Activated CD8-positive, alpha-beta memory T cell treated with anti-CD3 and anti-CD28 coated beads, Interleukin-2, amount 50 U/mL, for 1 hour (primary cell): ENCODE data around the gene RNASEH1.
"Not testable (repeated sequence)": the region's sequence is repeated elsewhere in the genome, so short reads cannot be mapped to it uniquely, and the experiment has no call there.

Experiments
- DNase-seq: peaks from one replicate; pipeline ENCODE4 v3.0.0-alpha.2; 2020; ENCODE audit errors: extremely low read depth

Gene RNASEH1

DNA sequence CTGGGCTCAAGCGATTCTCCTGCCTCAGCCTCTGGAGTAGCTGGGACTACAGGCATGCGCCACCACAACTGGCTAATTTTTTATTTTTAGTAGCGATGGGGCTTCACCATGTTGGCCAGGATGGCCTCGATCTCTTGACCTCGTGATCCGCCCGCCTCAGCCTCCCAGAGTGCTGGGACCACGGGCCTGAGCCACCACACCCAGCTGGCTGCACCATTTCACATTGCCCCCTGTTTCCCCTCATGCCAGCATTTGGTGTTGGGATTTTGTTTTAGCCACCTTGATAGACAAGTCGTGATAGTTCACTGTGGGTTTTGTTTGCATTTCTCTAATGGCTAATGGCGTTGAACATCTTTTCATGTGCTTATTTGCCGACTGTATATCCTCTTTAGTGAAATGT, 31.0 kb upstream of the RNASEH1 start:
- DNase-seq = no peak

DNA sequence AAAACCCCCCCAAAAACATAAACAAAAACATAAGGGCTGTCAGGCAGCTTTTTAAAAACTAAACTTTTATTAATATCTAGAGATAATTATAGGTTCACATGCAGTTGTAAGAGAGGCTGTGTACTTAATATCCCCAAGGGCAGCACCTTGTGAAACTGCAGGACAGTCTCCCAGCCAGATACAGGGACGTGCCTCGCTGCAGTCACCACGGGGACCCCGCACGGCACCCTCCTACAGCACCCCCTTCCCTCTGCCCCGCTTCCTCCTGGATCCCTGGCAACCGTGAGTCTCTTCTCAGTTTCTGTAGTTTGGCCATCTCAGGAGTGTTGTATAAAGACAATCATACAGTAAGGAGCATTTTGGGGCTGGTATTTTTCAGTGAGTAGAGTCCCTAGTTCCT, 30.0 kb upstream of the RNASEH1 start:
- no peak for DNase-seq

DNA sequence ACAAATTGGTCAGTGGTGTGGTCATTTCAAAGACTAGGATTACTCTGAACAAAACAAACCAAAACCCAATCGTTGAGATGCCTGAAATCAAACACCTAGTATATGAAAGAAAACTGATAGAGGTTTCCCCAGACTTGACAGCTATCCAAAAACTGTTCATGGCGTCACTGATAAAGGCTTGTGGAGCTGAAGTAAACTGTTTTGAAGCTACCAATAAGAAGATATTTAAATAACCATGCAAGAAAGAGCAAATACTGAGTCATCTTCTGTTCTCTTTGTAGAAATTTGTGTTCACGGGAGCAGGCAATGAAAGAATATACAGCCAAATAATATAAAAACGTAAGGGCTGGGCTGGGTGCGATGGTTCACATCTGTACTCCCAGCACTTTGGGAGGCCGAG, 29.3 kb upstream of the RNASEH1 start:
- DNase-seq = no peak

- no peak for DNase-seq
Observed at GRCh38 chr2:3587021-3587420, 28.9 kb upstream of the RNASEH1 start.

DNA sequence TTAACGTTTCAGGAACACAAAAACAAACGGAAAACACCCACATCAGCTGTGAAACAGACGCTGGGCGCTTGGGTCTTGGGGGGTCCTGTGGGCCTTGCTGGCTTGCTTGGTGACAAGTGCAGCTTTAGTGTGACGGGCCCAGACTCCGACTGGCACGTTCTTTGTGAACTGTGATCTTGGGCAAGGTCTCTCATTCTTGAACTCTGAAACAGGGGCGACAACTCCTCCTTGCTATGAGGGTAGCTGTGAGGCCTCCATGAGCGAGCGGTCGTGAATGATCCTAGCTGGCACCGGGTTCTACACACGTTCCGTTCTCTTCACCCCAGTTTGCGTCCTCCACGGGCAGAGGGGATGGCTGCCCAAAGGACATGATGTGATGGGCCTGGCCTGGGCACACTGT, 28.1 kb upstream of the RNASEH1 start:
- DNase-seq = no peak

DNA sequence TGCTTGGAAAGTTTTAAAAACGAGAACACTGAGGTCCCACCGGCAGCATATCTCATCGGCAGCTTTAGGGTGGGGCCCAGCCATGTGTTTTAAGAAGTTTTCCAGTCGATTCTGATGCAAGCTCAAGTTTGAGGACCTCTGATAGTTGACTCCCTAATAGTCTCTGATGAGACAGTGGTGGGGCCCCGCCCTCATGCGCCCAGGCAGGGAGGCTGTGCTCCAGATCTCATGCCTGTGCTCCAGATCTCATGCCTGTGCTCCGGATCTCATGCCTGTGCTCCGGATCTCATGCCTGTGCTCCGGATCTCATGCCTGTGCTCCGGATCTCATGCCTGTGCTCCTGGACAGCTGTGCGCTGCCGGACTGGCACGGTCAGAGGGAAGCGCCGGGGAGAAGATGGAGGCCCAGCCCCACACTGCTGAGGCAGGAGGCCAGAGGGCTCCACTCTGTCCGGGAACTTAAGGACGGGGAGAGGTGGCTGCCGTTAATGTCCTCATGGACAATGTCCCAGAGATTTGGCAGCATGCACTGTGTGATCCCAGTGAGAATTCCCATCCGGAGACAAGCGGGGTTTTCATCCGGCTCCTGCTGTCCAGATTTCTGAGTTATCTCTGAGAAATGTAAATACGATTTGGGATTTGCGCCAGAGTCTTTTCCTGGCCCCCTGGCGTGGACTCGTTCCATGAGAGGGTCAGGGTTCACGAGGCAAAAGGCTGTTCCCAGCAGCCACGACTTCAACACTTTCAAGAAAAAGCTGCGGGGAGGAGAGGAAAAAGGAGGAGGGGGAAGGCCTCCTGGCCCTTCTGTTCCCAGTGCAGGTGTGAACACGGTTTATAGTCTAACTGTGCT, 27.4 kb upstream of the RNASEH1 start:
- DNase-seq = no peak

GRCh38 chr2:3584608-3585260, 26.6 kb upstream of the RNASEH1 start:
- no peak for DNase-seq

- DNase-seq = no peak
Observed at GRCh38 chr2:3584076-3584475, 25.9 kb upstream of the RNASEH1 start.

GRCh38 chr2:3581367-3582262, 23.5 kb upstream of the RNASEH1 start:
- no peak for DNase-seq

- DNase-seq = no peak
Observed at GRCh38 chr2:3580449-3580848, 22.3 kb upstream of the RNASEH1 start.

GRCh38 chr2:3578987-3579386, 20.9 kb upstream of the RNASEH1 start:
- DNase-seq = no peak

- DNase-seq = not testable (repeated sequence)
Observed at GRCh38 chr2:3576263-3576630, 18.1 kb upstream of the RNASEH1 start.

GRCh38 chr2:3575534-3576262, 17.6 kb upstream of the RNASEH1 start:
- DNase-seq = no peak

GRCh38 chr2:3574155-3574554, 16.0 kb upstream of the RNASEH1 start:
- DNase-seq = no peak

DNA sequence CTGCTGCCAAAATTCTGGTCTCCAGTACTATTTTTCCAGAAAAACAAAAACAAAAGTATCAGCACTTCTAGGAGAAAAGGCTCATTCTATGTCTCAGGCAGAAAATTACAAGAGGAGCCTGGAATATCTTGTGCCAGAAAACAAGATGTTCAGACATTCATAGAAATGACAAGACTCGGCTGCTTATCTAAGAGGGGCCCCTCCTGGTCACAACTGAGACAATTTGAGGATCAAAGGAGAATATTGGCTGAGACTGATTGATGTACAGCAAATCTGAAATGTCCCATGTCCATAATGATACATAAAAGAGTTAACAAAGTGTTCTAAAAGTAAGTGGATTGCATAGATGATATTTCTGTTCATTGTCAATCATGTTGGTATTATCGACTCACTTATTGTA, 14.5 kb upstream of the RNASEH1 start:
- no peak for DNase-seq

DNA sequence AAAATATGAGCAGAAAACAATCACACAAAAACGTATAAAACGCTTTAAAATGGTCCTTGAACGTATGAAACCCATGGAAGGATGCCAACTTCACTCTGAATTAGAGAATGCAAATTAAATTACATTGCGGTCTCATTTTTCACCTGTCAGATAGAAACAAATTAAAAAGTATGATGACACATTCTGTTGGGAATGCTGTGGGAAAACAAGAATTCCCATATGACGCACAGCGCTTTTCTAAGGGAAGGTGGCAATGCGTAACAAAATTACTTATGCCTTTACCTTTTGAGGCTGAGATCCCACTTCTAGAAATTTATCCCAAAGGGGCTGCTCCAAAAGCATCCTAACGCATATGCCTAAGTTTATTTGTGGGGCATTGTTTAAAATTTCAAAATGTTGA, 13.2 kb upstream of the RNASEH1 start:
- no peak for DNase-seq

DNA sequence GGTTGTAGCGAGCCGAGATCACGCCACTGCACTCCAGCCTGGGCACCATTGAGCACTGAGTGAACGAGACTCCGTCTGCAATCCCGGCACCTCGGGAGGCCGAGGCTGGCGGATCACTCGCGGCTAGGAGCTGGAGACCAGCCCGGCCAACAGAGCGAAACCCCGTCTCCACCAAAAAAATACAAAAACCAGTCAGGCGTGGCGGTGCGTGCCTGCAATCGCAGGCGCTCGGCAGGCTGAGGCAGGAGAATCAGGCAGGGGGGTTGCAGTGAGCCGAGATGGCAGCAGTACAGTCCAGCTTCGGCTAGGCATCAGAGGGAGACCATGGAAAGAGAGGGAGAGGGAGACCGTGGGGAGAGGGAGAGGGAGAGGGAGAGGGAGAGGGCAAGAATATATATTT, 11.5 kb upstream of the RNASEH1 start:
- DNase-seq = not testable (repeated sequence)

GRCh38 chr2:3566806-3567205, 8.7 kb upstream of the RNASEH1 start:
- no peak for DNase-seq

GRCh38 chr2:3565117-3565516, 7.0 kb upstream of the RNASEH1 start:
- DNase-seq = no peak

GRCh38 chr2:3563521-3563976, 5.4 kb upstream of the RNASEH1 start:
- DNase-seq = no peak

DNA sequence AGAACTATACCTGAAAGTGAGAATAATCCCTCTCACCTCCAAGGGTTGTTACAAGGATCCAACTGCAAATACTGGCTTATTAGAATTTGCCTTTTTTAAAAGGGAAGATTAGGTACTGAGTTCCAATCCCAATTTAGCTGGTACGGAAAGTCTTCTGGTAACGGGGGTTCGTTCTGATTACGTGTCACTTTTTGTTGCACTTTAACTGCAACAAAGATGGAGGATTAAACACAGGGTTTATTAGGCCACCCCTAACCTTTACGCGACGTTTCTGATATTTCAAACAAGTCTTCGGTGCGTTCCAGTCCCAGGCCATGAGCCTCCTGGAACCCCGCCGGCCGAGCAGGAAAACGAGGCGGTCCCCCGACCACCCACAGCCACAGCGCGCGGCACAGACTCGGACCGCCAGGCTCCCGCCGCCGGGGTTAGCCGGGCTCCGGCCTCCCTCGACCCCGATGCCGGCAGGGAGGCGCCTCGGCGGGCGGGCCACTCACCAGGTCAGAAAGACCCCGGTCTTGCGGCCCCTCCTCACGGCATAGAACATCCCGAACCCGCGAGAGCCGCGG, 411 bp downstream of the RNASEH1 start:
- DNase-seq = no peak
